GM08714 (cell line): ENCODE results near the gene COL4A6.

Experiments used
- H3K4me3 ChIP-seq: fragments of 200-500 bp; sonication (Bioruptor generic); 2 replicates; pipeline ENCODE4 v1.5.1; 2014; ENCODE audit warnings: mild to moderate bottlenecking, low read length, inconsistent platforms
- ZNF274 ChIP-seq: IDR thresholded peaks from 2 replicates; pipeline ENCODE4 v1.6.1; 2012; ENCODE audit warnings: mild to moderate bottlenecking, low read depth, low read length

COL4A6 gene

DNA sequence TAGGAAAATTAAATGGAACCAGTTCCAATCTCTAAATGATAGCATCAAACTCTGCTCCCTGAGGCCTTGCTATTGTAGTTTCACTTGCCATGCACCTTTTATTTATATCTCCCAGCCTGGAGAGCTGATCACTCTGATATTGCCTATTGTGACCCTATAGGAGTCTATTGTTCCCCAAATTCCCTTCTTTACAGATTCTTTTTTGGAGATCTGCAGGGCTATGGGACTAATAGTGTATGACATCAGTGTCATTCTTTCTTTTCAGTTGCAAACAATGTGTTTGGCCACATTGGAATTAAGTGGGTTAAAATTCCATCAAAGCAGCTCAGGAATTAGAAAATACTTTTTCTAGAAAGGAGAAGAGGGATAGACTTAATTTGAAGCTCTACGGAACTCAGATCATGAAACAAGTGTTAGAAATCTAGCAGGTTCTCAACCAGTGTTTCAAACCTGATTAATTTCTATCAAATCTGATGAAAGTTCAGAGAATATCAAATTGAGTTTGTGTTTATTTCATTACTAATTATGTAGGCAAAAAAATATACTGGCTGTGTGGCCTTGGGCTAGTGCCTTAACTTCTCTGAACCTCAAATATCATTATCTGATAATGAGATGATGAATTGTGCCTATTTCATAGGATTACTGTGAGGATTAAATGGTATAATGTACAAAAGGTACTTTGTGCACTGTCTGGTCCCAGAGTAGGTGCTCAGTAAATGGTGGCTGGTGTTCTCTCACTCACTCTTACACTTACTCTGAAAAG is 71.4 kb downstream of the COL4A6 start:
- H3K4me3 ChIP-seq: no peak overlapping the region
- TF ChIP-seq ZNF274: no peak

DNA sequence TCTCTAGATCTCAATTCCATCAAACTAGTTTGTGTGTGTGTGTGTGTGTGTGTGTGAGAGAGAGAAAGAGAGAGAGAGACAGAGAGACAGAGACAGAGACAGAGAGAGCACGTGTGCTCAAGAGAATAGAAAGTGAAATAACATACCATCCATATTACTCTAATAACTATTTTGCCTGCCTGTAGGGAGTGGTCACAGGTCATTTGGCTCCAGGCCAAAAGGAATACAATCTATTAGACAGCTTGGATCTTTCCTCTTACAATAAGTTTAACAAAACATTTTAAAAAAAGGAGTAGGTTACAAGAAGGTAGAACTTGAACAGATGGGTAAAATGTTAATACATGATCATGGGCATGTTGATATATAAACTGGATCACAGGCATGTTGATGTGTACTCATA is 76.2 kb downstream of the COL4A6 start:
- H3K4me3 ChIP-seq: no peak overlapping the region
- TF ChIP-seq ZNF274: no peak

DNA sequence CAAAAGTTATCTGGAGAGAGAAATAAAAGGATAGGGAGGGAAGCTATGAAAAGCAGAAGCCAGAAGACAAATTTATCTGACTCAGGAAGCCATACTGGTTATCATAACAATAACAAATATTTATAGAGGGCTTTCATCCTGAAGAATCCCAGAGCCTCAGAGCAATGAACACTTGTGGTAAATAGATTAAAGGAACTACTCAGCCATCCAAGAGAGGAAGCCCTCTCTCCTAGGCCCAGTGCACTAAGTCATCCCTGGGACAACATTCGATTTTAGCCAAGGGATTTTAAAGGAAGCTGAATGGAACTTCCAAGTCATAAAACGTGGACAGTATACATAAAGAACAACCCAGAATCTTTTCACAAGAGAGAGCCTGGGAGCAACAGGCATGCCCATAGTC is 76.9 kb downstream of the COL4A6 start:
- TF ChIP-seq ZNF274: no peak
- no peak overlapping the region for H3K4me3 ChIP-seq

DNA sequence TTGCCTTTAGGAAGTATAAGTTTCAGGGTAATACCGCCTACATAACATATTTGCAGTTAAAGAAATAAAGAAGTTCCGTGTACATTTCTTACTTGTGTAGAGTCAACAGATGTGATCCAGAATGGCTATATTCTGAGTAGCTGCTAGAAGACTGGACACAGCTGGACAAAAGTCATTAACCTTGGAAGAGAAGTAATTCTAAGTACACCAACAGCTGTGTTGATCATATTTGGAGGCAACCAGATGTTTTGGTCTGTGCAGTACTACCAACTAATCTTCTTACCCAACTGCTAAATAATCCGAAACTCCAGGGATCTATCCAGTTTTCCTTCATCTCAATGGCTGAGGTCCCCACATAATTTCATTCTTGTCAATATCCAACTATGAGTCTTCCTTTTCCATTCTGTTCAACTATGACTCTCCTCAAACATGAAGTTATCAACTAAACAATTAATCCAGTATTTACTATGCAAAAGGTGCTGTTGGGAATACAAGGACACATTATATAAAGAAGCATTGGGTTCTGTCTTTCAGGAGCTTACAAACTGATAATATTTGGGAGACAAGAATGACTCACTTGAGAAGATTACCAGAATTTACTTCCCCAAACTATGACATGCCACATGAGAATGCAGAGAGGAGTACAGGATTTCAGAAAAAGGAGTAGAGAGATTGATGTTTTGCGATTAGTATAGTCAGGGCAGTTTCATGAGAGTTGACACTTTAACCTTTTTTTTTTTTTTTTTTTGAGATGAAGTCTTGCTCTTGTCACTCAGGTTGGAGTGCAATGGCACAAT is 78.2 kb downstream of the COL4A6 start:
- no peak for TF ChIP-seq ZNF274
- no peak overlapping the region for H3K4me3 ChIP-seq

DNA sequence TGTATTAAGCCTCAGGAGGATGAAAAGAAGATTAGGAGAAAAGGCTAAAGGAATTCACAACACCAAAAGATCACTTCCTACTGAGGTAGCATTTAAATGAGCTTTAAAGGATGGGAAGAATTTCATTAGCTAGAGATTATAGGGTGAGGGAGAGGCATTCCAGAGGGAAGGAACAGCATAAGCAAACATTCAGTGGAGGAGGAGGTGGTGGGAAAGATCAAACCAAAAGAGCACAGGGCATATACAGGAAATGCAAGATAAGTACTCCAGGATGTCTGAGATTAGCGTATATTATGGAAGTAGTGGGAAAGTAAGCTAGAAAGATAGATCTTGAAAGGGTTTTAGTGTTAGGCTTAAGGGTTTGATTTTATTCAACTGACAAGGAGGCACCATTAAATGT is 84.8 kb downstream of the COL4A6 start:
- no peak overlapping the region for H3K4me3 ChIP-seq
- TF ChIP-seq ZNF274: no peak

DNA sequence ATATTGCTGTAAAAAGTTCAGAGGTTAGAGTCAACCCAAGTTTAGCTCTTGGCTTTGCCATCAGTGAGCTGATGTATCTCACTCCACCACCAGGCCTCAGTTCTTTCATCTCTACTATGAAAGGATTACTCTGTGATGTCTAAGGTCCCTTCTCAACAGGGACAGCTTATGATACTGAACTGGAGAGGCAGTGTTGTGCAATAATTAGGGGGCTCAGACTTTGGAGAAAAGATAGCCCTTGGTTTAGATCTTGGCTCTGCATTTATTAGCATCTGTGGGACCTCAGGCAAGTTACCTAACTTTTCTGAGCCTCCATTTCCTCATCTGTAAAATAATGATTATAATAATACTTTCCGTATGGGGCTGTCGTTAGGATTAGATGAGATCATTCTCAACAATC is 89.0 kb downstream of the COL4A6 start:
- H3K4me3 ChIP-seq: no peak overlapping the region
- no peak for TF ChIP-seq ZNF274

DNA sequence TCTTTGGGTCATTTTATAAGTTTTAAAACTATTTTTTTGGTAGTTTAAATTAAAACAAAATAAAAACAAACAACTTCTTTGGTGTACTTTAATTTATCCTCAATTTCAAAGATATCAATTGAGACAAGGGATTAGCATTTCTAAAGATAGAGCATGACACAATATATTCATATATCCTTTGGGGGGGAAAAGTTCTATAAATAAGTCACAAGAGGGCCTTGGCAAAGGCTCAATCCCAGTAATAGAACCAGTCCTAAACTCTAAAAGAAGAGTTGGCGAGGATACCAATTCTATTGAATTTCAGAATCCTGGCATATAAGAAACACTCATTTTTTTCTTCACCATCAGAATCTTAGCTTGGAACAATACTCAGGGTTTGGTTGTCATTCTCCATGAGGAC is 89.7 kb downstream of the COL4A6 start:
- no peak for TF ChIP-seq ZNF274
- no peak overlapping the region for H3K4me3 ChIP-seq

DNA sequence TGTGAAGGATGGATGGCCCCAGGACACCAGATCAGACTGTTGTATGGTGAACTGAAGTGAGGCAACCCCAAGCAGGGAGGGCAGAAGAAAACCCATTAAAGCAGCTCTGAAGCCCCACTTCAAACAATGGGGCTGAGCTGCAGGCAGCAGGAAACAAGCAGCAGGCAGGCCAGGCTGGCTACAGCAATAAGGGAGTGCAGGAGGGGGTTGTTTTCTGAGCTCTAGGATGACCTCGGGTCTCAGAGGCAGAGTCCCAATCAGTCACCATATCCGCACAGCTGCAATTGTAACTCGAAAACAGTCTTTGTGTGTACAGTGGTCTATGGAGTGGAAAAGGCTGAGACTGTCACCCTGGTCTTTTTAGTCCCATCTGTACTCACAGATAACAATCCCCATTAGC is 90.4 kb downstream of the COL4A6 start:
- no peak overlapping the region for H3K4me3 ChIP-seq
- no peak for TF ChIP-seq ZNF274

DNA sequence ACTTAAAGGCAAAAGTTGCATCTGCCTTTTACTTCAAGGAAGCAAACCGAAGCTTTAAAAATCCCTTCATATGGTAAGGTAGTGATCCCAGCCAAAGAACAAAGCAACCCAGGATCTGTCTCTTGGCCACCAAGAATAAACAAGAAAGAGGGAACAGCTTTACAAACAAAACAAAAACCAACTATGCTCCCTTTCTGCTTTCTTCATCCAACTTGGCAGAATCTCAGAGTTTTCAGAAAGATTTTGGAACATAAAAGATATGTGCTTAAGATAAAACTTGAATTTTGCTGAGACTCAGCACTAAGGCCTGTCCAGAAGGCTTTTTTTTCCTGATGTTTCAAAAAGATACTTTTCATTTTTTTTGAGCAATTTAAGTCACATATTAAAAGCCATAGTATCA is 94.0 kb downstream of the COL4A6 start:
- H3K4me3 ChIP-seq: no peak overlapping the region
- no peak for TF ChIP-seq ZNF274

DNA sequence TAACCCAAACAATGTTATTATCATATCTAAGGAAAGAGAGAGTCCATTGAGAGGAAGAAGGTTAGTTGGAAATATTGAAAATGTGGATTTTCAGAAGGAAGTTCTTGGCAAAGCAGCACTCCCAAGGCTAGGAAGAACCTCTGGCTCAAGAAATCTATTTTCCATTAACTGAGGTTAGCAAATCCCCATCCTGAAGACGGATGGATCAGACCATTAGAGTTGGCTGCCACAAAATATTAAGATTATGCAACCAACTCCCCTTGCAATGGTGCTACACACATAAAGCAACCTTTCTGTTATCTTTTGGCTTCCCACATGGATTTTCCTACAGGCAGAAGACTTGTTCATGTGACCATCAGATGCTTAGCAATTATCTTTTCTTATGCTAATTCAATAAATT is 96.3 kb downstream of the COL4A6 start:
- TF ChIP-seq ZNF274: no peak
- H3K4me3 ChIP-seq: no peak overlapping the region

DNA sequence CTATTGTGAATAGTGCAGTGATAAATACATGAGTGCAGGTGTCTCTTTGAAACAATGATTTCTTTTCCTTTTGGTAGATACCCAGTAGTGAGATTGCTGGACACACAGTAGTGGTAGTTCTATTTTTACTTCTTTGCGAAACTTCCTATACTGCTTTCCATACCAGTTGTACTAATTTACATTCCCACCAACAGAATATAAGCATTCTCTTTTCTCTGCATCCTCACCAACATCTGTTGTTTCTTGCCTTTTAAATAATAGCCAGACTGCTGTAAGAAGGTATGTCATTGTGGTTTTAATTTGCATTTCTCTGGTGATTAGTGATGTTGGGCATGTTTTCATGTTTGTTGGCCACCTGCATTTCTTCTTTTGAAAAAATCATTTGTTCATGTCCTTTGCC is 105.9 kb downstream of the COL4A6 start:
- no peak for TF ChIP-seq ZNF274

DNA sequence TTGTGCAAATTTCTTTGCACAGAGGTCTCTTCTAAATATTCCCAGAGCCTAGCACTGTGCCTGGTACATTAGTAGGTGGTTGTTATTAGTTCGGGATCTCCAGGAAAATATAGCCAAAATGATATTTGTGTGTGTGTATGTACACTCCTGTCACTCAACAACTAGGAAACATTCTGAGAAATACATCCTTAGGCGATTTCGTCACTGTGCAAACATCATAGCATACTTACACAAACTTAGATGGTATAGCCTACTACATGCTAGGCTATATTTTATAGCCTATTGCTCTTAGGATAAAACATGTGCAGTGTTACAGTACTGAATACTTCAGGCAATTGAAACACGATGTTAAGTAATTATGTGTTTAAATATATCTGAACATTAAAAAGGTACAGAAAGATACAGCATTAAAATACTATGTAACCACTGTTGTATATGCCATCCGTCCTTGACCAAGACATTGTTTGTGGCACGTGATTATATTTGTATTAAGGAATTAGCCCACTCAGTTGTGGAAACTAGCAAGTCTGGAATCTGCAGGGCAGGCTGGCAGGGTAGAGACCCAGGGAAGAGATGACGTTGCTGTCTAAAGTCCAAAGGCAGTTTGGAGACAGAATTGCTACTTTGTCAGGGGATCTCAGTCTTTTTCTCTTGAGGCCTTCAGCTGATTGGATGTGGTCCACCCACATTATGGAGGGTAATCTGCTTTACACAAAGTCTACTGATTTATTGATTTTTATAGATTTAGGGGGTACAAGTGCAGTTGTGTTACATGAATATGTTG is 106.9 kb downstream of the COL4A6 start:
- no peak overlapping the region for H3K4me3 ChIP-seq
- no peak for TF ChIP-seq ZNF274

More for the DNA sequence above, 105.9 kb downstream of the COL4A6 start:
- H3K4me3 ChIP-seq: no peak overlapping the region

DNA sequence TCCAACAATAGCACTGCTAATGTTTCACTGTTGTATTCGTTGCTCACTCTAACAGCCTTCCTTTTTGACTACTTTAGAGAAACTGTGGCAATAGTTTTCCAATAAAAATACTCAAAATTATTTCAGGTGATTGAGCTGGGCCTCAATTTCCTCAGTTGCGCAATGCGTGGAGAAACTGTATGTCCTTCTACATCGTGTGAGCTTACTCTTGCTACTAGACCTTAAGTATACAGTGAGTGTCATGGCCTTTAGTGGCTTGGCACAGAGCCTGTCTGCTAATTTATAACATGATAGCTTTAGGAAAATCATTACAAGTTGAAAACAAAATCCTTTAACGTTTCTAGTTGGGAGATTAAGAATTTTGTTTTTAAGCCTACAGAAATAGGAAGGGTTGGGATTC is 114.5 kb downstream of the COL4A6 start:
- H3K4me3 ChIP-seq: no peak overlapping the region
- no peak for TF ChIP-seq ZNF274

DNA sequence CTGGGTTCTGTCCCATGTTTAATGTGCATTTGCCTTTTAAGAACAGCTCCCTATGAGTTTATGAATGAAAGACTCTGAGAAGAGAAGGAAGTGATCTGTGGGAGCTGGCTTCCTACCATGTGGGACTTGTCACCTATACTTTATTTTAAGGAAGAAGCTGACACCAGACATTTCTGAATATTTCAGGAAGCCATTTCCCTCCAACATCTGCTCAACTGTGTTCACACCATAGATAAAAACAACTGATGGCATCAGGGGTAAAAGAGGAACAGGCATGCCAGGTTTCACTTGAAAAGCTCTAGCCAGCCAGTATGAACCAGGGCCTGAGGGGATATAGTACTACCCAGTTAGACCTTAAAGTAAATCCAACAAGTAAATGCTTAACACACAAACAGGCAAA is 116.0 kb downstream of the COL4A6 start:
- TF ChIP-seq ZNF274: no peak

More for the DNA sequence above, 116.0 kb downstream of the COL4A6 start:
- H3K4me3 ChIP-seq: no peak overlapping the region
